Dermis blood vessel endothelial cell (primary cell): ENCODE data around the gene SERPINA9. TPM values are rescaled to one million over a fixed set of nuclear protein-coding genes. Genes with fewer than 3 reads are reported as not detected.
"Not testable (repeated sequence)": the region's sequence is repeated elsewhere in the genome, so short reads cannot be mapped to it uniquely, and the experiment has no call there.

Experiments
- DNase-seq: peaks from one replicate; pipeline ENCODE4 v3.0.0; 2010
- total RNA-seq: library from RNA; depleted of rRNA; stranded (reverse); fragments of >200 nt; gene quantifications from 2 replicates; pipeline ENCODE4 v1.2.3, GENCODE V29; 2014

The SERPINA9 gene
- total RNA-seq, 1 donor from 2014 or later: not detected

- DNase-seq: peak; percentile 82
Observed at GRCh38 chr14:94423453-94424056, 52.4 kb downstream of the SERPINA9 start.

- no peak for DNase-seq
Observed at GRCh38 chr14:94421316-94421715, 54.7 kb downstream of the SERPINA9 start.

DNA sequence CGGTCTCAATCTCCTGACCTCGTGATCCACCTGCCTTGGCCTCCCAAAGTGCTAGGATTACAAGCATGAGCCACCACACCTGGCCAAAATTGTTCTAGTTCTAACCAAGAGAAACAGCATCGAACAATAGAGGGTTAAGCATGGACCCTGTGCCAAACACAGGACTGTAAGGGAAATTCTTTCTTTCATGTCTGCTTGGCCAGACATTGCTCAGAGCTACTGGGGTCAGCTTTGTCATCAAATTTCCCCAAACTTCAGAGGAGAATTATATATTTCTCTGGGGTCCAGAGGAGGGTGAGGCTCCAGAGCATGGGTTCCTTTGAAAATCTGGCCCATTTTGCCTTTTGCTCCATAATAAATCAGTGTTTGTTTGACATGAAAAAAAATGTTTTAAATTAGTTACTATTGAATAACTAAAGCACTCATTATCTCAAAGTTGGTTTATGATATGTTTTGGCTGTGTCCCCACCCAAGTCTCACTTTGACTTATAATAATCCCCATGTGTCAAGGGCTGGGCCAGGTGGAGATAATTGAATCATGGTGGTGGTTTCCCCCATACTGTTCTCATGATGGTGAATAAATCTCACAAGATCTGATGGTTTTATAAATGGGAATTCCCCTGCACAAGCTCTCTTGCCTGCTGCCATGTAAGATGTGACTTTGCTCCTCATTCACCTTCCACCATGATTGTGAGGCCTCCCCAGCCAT, 58.3 kb downstream of the SERPINA9 start:
- not testable (repeated sequence) for DNase-seq

Other genes with a start within 250 kb of the SERPINA9 start
- not detected in 2 replicates for gene SERPINA10, start 182.9 kb downstream of the SERPINA9 start, total RNA-seq
- not detected in 2 replicates for gene SERPINA6, start 152.9 kb downstream of the SERPINA9 start, total RNA-seq
- gene SERPINA2, start 109.5 kb downstream of the SERPINA9 start, total RNA-seq: not detected in 2 replicates
- gene SERPINA1, start 87.6 kb downstream of the SERPINA9 start, total RNA-seq: 0.23 and 0.51 TPM in 2 replicates
- gene SERPINA11, start 23.4 kb downstream of the SERPINA9 start, total RNA-seq: not detected in 2 replicates
- gene SERPINA12, start 33.3 kb upstream of the SERPINA9 start, total RNA-seq: not detected in 2 replicates
- gene SERPINA4, start 85.2 kb upstream of the SERPINA9 start, total RNA-seq: not detected in 2 replicates
- gene SERPINA5, start 105.2 kb upstream of the SERPINA9 start, total RNA-seq: 0.17 and 0.33 TPM in 2 replicates
- 0.05 and 0.17 TPM in 2 replicates for gene SERPINA3, start 136.2 kb upstream of the SERPINA9 start, total RNA-seq